ENCODE results near the gene COTL1.

Gene COTL1

DNA sequence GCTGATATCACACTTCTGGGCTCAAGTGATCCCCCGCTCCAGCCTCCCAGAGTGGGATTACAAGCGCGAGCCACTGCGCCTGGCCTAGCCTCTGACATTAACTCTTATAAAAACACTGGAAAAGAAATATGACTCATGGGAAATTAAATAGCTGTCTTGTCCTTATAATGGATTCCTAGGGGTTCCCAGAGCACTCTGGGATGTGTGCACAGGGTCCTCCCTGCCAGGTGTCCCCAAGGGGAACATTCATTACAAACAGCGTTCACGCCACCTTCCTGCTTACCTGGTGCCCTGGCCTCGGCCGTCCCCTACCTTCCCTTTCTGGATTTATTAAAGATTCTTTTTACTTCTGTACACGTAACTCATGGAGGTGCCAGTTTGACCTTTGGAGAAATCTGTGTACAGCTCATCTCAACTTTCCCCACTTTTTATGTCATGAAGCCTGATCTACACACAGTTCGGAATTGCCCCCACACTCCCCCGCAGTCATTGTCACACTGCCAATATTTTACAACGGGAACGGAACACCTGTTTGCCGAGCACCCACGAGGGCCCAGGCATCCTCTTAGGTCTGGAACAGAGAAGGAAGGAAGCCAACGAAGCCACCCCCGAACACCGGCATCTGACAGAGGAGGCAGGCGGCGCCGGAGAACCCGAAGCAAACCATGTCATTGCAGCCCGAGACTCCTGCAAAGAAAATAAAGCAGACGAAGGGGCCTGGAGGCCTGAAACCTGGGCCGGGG lies 73.7 kb downstream of the COTL1 start:
- TF ChIP-seq TAF1 (IDR thresholded peaks at IDR 0.05; ENCODE audit: borderline replicate concordance, insufficient read depth, low read length) (no peak), POLR2AphosphoS5 (IDR thresholded peaks at IDR 0.05; ENCODE audit: low read depth, low read length) (no peak), FOXP2 (optimal IDR thresholded peaks at IDR 0.05; ENCODE audit: borderline replicate concordance, extremely low read depth, extremely low read length, insufficient read depth) (no peak), SIN3A (IDR thresholded peaks at IDR 0.05; ENCODE audit: borderline replicate concordance, insufficient read depth, low read length) (no peak)
- TF ChIP-seq, protein P1, sequence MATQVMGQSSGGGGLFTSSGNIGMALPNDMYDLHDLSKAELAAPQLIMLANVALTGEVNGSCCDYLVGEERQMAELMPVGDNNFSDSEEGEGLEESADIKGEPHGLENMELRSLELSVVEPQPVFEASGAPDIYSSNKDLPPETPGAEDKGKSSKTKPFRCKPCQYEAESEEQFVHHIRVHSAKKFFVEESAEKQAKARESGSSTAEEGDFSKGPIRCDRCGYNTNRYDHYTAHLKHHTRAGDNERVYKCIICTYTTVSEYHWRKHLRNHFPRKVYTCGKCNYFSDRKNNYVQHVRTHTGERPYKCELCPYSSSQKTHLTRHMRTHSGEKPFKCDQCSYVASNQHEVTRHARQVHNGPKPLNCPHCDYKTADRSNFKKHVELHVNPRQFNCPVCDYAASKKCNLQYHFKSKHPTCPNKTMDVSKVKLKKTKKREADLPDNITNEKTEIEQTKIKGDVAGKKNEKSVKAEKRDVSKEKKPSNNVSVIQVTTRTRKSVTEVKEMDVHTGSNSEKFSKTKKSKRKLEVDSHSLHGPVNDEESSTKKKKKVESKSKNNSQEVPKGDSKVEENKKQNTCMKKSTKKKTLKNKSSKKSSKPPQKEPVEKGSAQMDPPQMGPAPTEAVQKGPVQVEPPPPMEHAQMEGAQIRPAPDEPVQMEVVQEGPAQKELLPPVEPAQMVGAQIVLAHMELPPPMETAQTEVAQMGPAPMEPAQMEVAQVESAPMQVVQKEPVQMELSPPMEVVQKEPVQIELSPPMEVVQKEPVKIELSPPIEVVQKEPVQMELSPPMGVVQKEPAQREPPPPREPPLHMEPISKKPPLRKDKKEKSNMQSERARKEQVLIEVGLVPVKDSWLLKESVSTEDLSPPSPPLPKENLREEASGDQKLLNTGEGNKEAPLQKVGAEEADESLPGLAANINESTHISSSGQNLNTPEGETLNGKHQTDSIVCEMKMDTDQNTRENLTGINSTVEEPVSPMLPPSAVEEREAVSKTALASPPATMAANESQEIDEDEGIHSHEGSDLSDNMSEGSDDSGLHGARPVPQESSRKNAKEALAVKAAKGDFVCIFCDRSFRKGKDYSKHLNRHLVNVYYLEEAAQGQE (IDR thresholded peaks at IDR 0.05; ENCODE audit: insufficient read depth in 1 of 2, low read depth in 2 of 2, low read length in 2 of 2), result no peak

DNA sequence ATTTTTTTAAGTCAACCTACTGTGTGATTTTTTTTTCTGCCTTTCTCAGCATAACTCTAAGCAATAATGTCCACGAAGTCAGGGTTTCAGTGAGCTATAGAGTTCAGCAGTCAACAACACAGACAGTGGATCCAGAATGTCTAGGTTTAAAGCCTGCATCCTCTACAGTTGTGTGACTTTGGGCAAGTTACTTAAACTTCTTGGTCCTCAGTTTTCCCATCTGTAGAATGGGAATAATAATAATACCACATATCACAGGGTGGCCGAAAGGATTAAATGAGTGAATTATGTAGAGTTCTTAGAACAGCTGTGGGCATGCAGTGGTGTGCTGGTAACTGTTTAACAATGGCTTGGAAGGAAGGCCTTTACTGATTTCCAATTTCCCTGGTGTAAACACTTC lies 74.6 kb downstream of the COTL1 start:
- no peak for TF ChIP-seq POLR2AphosphoS5 (IDR thresholded peaks at IDR 0.05; ENCODE audit: low read depth, low read length)

DNA sequence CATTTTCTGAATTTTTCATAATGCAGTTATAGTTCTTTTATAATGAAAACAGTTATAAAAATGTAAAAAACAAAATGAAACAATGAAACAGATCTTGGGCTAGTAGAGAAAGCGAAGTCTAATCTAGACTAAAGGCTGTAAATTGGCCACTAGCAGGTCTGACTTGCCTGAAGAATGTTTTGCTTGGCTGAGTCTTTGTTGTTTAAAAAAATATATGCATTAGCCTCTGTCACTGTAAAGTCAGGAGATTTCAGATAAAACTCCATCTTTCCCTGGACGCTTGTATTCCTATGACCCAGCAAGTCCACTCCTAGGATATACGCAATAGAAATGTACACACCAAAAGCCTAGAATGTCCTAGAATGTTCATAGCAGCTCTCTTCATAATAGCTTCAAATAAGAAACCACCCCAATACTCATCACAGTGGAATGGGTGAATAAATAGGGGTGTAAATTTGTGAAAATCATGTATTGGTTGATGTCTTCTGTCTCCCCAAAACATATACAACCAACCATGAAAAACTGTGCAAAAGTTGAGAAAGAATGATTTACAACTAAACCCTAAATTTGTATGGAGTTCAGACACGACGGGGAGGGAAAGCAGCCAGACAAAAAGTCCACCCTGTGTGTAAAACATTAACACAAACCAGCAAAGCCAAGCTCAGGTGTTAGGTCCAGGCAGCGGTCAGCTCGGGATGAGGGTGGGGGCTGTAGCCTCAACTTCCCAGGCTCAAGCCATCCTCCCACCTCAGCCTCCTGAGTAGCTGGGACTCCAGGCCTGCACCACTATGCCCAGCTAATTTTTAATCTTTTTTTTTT lies 75.7 kb downstream of the COTL1 start:
- no peak for TF ChIP-seq POLR2AphosphoS5 (IDR thresholded peaks at IDR 0.05; ENCODE audit: low read depth, low read length)
- TF ChIP-seq, protein P1 (IDR thresholded peaks at IDR 0.05; ENCODE audit: insufficient read depth in 1 of 2, low read depth in 2 of 2, low read length in 2 of 2), result no peak
- no peak for TF ChIP-seq FOXP2 (optimal IDR thresholded peaks at IDR 0.05; ENCODE audit: borderline replicate concordance, extremely low read depth, extremely low read length, insufficient read depth)
- no peak for TF ChIP-seq SIN3A (IDR thresholded peaks at IDR 0.05; ENCODE audit: borderline replicate concordance, insufficient read depth, low read length)
- no peak for TF ChIP-seq TAF1 (IDR thresholded peaks at IDR 0.05; ENCODE audit: borderline replicate concordance, insufficient read depth, low read length)

DNA sequence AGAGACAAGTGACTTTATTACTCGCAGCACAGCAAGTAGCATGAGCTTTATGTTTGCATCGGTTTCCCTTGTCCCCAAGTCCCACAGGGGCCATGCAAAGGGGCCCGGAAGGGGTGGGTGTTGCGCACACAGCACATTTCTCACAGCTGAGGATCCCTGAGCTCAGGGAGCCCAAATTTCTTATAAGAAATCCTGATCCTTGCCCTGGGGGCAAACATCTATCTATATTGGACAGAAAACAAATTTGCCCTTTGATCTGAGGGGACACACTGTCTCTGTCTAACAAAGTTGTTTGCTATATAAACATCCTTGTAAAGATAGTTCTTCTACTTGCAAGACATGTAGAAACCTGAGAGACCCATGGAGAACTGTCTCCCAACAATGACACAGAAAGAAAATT lies 77.7 kb downstream of the COTL1 start:
- TF ChIP-seq FOXP2 (optimal IDR thresholded peaks at IDR 0.05; ENCODE audit: borderline replicate concordance, extremely low read depth, extremely low read length, insufficient read depth) (no peak), SIN3A (IDR thresholded peaks at IDR 0.05; ENCODE audit: borderline replicate concordance, insufficient read depth, low read length) (no peak)

DNA sequence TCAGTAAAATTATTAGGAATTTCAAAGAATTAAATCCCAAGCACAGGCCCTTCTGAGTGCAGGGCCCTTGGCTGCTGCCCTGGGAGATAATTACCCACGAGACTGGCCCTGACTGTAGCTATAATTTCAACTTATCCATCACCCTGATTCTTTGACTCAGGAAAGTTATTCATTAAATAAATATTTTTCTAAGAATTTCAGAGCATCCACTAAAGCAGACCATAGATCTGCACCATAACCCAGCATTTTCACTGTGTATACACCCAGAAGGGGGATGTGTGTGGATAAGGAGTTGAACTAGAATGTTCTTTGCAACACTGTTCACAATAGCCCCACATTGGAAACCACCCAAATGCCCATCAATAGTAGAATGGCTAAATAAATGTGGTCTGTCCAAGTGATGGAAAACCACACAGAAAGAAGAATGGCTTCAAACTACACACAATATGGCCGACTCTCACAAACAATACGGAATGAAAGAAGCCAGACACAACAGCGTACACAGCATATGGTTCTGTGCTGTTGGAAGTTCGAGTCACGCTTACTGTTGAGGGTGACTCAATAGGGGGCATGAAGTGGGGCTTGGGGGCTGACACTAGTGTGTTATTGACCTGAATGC lies 79.5 kb downstream of the COTL1 start:
- no peak for TF ChIP-seq TAF1 (IDR thresholded peaks at IDR 0.05; ENCODE audit: borderline replicate concordance, insufficient read depth, low read length)

DNA sequence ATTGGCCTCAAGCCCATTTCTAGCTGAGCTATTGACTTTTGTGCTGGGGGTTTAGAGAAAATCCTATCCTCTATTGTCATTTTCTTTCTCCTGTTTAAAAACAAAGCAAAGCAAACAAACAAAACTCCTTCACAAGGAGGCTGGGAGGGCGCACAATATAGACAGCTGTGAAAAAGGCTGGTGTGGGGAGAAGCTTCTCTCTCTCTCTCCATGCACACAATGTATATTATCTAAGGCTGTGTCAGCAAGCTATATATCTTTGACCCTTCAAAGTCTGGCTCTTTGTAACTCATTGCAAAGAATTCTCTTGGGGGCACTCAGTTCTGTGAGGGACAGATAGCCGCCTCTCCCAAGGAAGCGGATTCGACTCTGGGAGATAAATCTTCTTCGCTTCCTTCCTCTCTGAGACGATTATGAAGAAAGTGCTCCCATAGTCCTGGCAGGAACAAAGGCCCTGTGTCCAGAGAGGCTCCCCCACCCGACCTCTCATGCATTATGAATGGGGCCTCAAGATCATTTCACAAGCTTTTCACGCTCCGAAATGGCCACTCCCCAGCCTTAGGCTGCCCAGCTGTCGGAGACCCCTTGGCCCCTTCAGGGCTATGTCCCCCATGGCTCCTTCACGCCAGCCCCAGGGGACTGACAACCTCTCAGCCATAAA lies 80.3 kb downstream of the COTL1 start:
- TF ChIP-seq TAF1 (IDR thresholded peaks at IDR 0.05; ENCODE audit: borderline replicate concordance, insufficient read depth, low read length) (no peak), SIN3A (IDR thresholded peaks at IDR 0.05; ENCODE audit: borderline replicate concordance, insufficient read depth, low read length) (no peak), FOXP2 (optimal IDR thresholded peaks at IDR 0.05; ENCODE audit: borderline replicate concordance, extremely low read depth, extremely low read length, insufficient read depth) (no peak), POLR2AphosphoS5 (IDR thresholded peaks at IDR 0.05; ENCODE audit: low read depth, low read length) (no peak)
- TF ChIP-seq, protein P1 (IDR thresholded peaks at IDR 0.05; ENCODE audit: insufficient read depth in 1 of 2, low read depth in 2 of 2, low read length in 2 of 2), result no peak
